Panc1 (cell line): ENCODE measurements around the gene GAMT. TPM values are rescaled to one million over a fixed set of nuclear protein-coding genes. Genes with fewer than 3 reads are reported as not detected.

ENCODE experiments used
- ATAC-seq: fragments of 200-7000 bp; cut with Tn5 transposase; 2 replicates; pipeline ENCODE4 v1.9.1; 2020; ENCODE audit warnings: mild to moderate bottlenecking, moderate library complexity
- BruUV-seq: library from RNA; stranded (reverse); fragments of 400-500 nt; replicated peaks from 2 replicates; lab custom pipeline; 2021; lab: Mats Ljungman, UMichigan
- CTCF ChIA-PET: fragments of 300-600 bp; sonication (Branson Sonifier 250); formaldehyde crosslinking; loops from one replicate; lab custom pipeline; 2022; ENCODE audit warnings: antibody characterized with exemption; lab: Charles Lee
- POLR2A ChIA-PET: fragments of 300-600 bp; sonication (Branson Sonifier 250); formaldehyde crosslinking; loops from one replicate; lab custom pipeline; 2022; ENCODE audit warnings: antibody characterized with exemption; lab: Charles Lee
- DNase-seq: peaks from one replicate; pipeline ENCODE4 v3.0.0-alpha.2; 2010; ENCODE audit warnings: low read depth, low spot score
- H3K27ac ChIP-seq: 2 replicates; pipeline ENCODE4 v1.5.1; 2011; ENCODE audit warnings: mild to moderate bottlenecking, low read length, inconsistent platforms
- H3K27me3 ChIP-seq: fragments of 200-500 bp; sonication (Bioruptor generic); 2 replicates; pipeline ENCODE4 v1.6.0; 2014; ENCODE audit warnings: low read length, inconsistent platforms; ENCODE audit not compliant: control insufficient read depth, insufficient read depth
- H3K36me3 ChIP-seq: fragments of 200-500 bp; sonication (Bioruptor generic); 2 replicates; pipeline ENCODE4 v1.5.1; 2014; ENCODE audit warnings: inconsistent platforms, mild to moderate bottlenecking, low read length, moderate library complexity; ENCODE audit not compliant: control insufficient read depth, insufficient read depth
- H3K4me1 ChIP-seq: 2 replicates; pipeline ENCODE4 v1.5.1; 2011; ENCODE audit warnings: inconsistent platforms, mild to moderate bottlenecking, low read length, moderate library complexity; ENCODE audit not compliant: control insufficient read depth, insufficient read depth
- H3K4me3 ChIP-seq, 2 experiments: 2 replicates each; pipeline ENCODE4 v1.5.1; 2011 to 2012; ENCODE audit warnings: low read depth in 2 of 2, low read length in 2 of 2, mild to moderate bottlenecking in 2 of 2, inconsistent platforms in 1 of 2, moderate library complexity in 1 of 2
- H3K9me3 ChIP-seq: fragments of 200-500 bp; sonication (Bioruptor generic); 2 replicates; pipeline ENCODE4 v1.5.1; 2014; ENCODE audit warnings: low read depth, mild to moderate bottlenecking, inconsistent platforms, low read length, moderate library complexity; ENCODE audit not compliant: control insufficient read depth, insufficient read depth
- POLR2AphosphoS5 ChIP-seq: IDR thresholded peaks from 2 replicates; pipeline ENCODE4 v1.6.1; 2012; ENCODE audit warnings: mild to moderate bottlenecking, low read depth, low read length, moderate library complexity
- SIN3A ChIP-seq: IDR thresholded peaks from 2 replicates; pipeline ENCODE4 v1.6.1; 2012; ENCODE audit warnings: low read depth, mild to moderate bottlenecking, low read length, moderate library complexity, borderline replicate concordance; ENCODE audit not compliant: insufficient read depth
- TCF7L2 ChIP-seq: IDR thresholded peaks from 2 replicates; pipeline ENCODE4 v1.6.1; 2011; ENCODE audit warnings: mild to moderate bottlenecking, low read depth, low read length, inconsistent platforms
- in situ Hi-C: cut with HindIII; loops from 2 replicates; pipeline ENCODE4 v1.10.0; 2016; ENCODE audit warnings: low sequenced_read_pairs, low pct_unique_long_range_greater_than_20kb
- intact Hi-C: fragments of 100-400 bp; cut with micrococcal nuclease; formaldehyde crosslinking; loops from one replicate; pipeline ENCODE4 v1.10.0; 2022; ENCODE audit not compliant: unreplicated experiment
- total RNA-seq: library from RNA; stranded (reverse); gene quantifications from one replicate; pipeline ENCODE4 v1.2.1, GENCODE V29; 2021; ENCODE audit not compliant: unreplicated experiment
- TF ChIP-seq, protein P1 (sequence below): fragments of 450-650 bp; IDR thresholded peaks from 2 replicates; pipeline ENCODE4 v1.5.1; 2017; ENCODE audit warnings: mild to moderate bottlenecking
- TF ChIP-seq, protein P2 (sequence below), 2 experiments: IDR thresholded peaks; 2 replicates each; pipeline ENCODE4 v1.6.1; 2011 to 2012; ENCODE audit warnings: low read depth in 2 of 2, control low read depth in 1 of 2, low read length in 1 of 2, mild to moderate bottlenecking in 1 of 2, moderate library complexity in 1 of 2; ENCODE audit not compliant: insufficient read depth in 1 of 2

The GAMT gene
- total RNA-seq, 1 experiment from 2014 or later, result 21.2 TPM

DNA sequence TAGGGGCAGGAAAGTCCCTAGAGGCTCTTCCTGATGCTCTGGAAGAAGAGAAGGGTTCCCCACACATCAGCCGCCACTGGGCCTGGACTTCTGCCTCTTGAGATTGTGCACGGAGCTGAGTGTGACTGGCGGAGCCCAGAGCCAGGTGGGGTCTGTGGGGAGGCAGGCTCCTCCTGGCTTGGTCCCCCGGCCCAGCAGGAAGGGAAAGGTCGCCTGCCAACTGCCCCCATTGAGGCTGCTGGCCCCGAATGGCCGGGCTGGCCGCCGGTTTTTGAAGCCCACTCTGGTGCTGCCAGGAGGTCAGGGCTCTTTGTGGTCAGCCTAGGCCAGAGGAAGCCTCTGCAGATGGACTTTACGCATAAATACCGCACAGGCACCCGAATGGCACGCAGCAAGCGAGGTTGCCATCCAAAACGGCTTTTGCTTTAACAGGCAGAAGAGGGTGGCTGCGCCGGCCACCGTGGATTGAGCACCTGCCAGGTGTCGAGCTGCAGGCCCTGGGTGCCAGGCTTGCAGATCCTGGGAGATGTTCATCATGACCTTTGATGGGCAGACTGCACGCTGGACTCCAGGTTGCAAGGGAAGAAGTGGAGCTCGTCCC is 11.1 kb upstream of the GAMT start:
- TF ChIP-seq POLR2AphosphoS5 (no peak), SIN3A (no peak), TCF7L2 (no peak)
- TF ChIP-seq, protein P1, sequence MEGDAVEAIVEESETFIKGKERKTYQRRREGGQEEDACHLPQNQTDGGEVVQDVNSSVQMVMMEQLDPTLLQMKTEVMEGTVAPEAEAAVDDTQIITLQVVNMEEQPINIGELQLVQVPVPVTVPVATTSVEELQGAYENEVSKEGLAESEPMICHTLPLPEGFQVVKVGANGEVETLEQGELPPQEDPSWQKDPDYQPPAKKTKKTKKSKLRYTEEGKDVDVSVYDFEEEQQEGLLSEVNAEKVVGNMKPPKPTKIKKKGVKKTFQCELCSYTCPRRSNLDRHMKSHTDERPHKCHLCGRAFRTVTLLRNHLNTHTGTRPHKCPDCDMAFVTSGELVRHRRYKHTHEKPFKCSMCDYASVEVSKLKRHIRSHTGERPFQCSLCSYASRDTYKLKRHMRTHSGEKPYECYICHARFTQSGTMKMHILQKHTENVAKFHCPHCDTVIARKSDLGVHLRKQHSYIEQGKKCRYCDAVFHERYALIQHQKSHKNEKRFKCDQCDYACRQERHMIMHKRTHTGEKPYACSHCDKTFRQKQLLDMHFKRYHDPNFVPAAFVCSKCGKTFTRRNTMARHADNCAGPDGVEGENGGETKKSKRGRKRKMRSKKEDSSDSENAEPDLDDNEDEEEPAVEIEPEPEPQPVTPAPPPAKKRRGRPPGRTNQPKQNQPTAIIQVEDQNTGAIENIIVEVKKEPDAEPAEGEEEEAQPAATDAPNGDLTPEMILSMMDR, result no peak
- TF ChIP-seq, protein P2, sequence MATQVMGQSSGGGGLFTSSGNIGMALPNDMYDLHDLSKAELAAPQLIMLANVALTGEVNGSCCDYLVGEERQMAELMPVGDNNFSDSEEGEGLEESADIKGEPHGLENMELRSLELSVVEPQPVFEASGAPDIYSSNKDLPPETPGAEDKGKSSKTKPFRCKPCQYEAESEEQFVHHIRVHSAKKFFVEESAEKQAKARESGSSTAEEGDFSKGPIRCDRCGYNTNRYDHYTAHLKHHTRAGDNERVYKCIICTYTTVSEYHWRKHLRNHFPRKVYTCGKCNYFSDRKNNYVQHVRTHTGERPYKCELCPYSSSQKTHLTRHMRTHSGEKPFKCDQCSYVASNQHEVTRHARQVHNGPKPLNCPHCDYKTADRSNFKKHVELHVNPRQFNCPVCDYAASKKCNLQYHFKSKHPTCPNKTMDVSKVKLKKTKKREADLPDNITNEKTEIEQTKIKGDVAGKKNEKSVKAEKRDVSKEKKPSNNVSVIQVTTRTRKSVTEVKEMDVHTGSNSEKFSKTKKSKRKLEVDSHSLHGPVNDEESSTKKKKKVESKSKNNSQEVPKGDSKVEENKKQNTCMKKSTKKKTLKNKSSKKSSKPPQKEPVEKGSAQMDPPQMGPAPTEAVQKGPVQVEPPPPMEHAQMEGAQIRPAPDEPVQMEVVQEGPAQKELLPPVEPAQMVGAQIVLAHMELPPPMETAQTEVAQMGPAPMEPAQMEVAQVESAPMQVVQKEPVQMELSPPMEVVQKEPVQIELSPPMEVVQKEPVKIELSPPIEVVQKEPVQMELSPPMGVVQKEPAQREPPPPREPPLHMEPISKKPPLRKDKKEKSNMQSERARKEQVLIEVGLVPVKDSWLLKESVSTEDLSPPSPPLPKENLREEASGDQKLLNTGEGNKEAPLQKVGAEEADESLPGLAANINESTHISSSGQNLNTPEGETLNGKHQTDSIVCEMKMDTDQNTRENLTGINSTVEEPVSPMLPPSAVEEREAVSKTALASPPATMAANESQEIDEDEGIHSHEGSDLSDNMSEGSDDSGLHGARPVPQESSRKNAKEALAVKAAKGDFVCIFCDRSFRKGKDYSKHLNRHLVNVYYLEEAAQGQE (IDR thresholded peaks at IDR 0.05; ENCODE audit: insufficient read depth in 1 of 2, low read depth in 2 of 2, low read length in 1 of 2), result no peak
- in situ Hi-C loops (no loop called here), intact Hi-C loops (no loop called here)
- Histone ChIP-seq H3K27ac (no peak overlapping the region), H3K27me3 (no peaks in the 10 kb centered on the region), H3K9me3 (no peaks in the 10 kb centered on the region), H3K36me3 (no peaks in the 10 kb centered on the region; the same call in 1 of the 2 replicates), H3K4me3 (no peak overlapping the region), H3K4me1 (peaks cover 49% of the 10 kb centered on the region)
- POLR2A ChIA-PET, result no interaction called here
- ATAC-seq (no peak), DNase-seq (no peak)
- CTCF ChIA-PET, result interaction anchor here (0.5 kb wide), 1 partner anchor 134 kb away, joined by 6 read pairs; no protein-coding TSS in a partner anchor
- no TSS peak for BruUV-seq

DNA sequence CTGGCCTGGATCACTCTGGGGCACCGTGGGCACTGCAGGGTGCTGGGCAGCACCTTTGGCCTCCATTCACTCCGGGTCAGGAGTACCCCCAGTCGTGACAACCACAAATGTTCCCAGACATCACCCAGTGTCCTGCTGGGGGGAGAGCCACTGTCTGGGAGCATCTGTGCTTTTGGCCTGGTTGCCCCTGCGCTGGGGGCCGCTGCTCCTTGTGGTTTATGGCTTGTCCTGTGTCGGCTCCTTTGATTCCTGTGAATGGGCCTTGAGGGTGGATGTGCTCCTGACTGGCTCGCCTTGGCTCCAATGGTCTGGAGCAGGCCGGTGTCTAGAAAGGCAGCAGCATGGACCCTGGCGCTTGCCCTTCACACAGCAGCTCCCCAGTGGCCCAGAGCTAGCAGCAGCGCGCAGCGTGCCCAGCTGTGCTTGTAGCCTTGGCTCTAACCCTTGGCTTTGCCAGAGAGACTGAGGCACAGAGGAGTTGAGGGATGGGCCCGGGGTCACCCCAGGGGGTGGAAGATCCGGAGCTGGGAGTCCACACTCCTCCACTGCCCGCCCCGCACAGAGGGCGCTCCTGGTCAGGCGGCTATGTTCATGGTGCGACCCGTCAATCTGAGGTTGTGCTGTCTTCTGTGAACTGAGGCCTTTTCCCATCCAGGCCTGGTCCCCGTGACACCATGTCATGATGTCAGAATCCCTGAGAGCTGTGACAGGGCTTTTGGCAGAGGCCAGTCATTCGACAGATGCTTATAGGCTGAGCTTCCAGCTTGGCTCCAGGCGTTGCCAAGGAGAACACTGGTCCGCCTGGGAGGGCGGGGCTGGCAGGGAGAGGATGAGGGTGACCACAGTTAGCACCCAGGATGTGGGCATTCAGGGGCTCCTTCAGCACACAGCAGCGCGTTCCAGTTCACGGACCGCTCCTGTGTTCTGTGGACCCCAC is 10.2 kb upstream of the GAMT start:
- in situ Hi-C loops (no loop called here), intact Hi-C loops (no loop called here)
- no peak for DNase-seq
- Histone ChIP-seq H3K4me3 (no peak overlapping the region), H3K27ac (no peak overlapping the region; the same call in 1 of the 2 replicates), H3K9me3 (no peaks in the 10 kb centered on the region), H3K4me1 (peaks cover 46% of the 10 kb centered on the region), H3K27me3 (no peaks in the 10 kb centered on the region), H3K36me3 (no peaks in the 10 kb centered on the region; the same call in 1 of the 2 replicates)
- ChIA-PET CTCF (interaction anchor here (0.5 kb wide), 1 partner anchor 135 kb away, joined by 6 read pairs; no protein-coding TSS in a partner anchor), POLR2A (no interaction called here)
- no peak for ATAC-seq
- no TSS peak for BruUV-seq
- TF ChIP-seq, protein P2 (IDR thresholded peaks at IDR 0.05; ENCODE audit: insufficient read depth in 1 of 2, low read depth in 2 of 2, low read length in 1 of 2), result no peak
- peak; percentile 69; the same call in 1 of the 2 replicates for TF ChIP-seq TCF7L2
